ENCODE measurements around the gene PLOD1.
A peak's percentile ranks its signal among the peaks of the same experiment; 100 is the strongest.

The PLOD1 gene

GRCh38 chr1:12015499-12015898, 81.0 kb downstream of the PLOD1 start:
- no peak for TF ChIP-seq CTCF (IDR thresholded peaks at IDR 0.05)
- H3K4me3 ChIP-seq (ENCODE audit: low read depth in 1 of 2, low read length in 1 of 2), result no peak overlapping the region
- H3K36me3 ChIP-seq, result peaks cover 44% of the 10 kb centered on the region
- H3K9me3 ChIP-seq, result no peaks in the 10 kb centered on the region
- H3K27me3 ChIP-seq, result no peaks in the 10 kb centered on the region
- peak overlapping the region; percentile 63 for H3K27ac ChIP-seq
- H3K4me1 ChIP-seq (ENCODE audit: control insufficient read depth in 1 of 2, insufficient read depth in 1 of 2, low read depth in 1 of 2, low read length in 1 of 2), result peaks cover 10 to 15% of the 10 kb centered on the region in 2 experiments

GRCh38 chr1:12016182-12016581, 81.7 kb downstream of the PLOD1 start:
- Histone ChIP-seq H3K27me3 (no peaks in the 10 kb centered on the region), H3K9me3 (no peaks in the 10 kb centered on the region), H3K4me3 (ENCODE audit: low read depth in 1 of 2, low read length in 1 of 2) (no peak overlapping the region), H3K4me1 (ENCODE audit: control insufficient read depth in 1 of 2, insufficient read depth in 1 of 2, low read depth in 1 of 2, low read length in 1 of 2) (peaks cover 16 to 20% of the 10 kb centered on the region in 2 experiments), H3K27ac (no peak overlapping the region), H3K36me3 (peaks cover 37% of the 10 kb centered on the region)
- no peak for TF ChIP-seq CTCF (IDR thresholded peaks at IDR 0.05)

- no peak for TF ChIP-seq CTCF (IDR thresholded peaks at IDR 0.05)
- Histone ChIP-seq H3K27me3 (no peaks in the 10 kb centered on the region), H3K4me3 (ENCODE audit: low read depth in 1 of 2, low read length in 1 of 2) (peak overlapping the region; percentile 84 to 95), H3K36me3 (peaks cover 35% of the 10 kb centered on the region), H3K4me1 (ENCODE audit: control insufficient read depth in 1 of 2, insufficient read depth in 1 of 2, low read depth in 1 of 2, low read length in 1 of 2) (peaks cover 16 to 20% of the 10 kb centered on the region in 2 experiments), H3K9me3 (no peaks in the 10 kb centered on the region), H3K27ac (peak overlapping the region; percentile 91)
Measured at GRCh38 chr1:12019858-12020509, 85.5 kb downstream of the PLOD1 start.

- TF ChIP-seq CTCF (IDR thresholded peaks at IDR 0.05), result no peak
- Histone ChIP-seq H3K4me1 (ENCODE audit: control insufficient read depth in 1 of 2, insufficient read depth in 1 of 2, low read depth in 1 of 2, low read length in 1 of 2) (peaks cover 16 to 20% of the 10 kb centered on the region in 2 experiments), H3K4me3 (ENCODE audit: low read depth in 1 of 2, low read length in 1 of 2) (no peak overlapping the region), H3K27me3 (no peaks in the 10 kb centered on the region), H3K36me3 (peaks cover 52% of the 10 kb centered on the region), H3K9me3 (no peaks in the 10 kb centered on the region), H3K27ac (peak overlapping the region; percentile 1)
Measured at GRCh38 chr1:12021616-12022015, 87.1 kb downstream of the PLOD1 start.

GRCh38 chr1:12022036-12022435, 87.5 kb downstream of the PLOD1 start:
- TF ChIP-seq CTCF (IDR thresholded peaks at IDR 0.05), result no peak
- H3K27ac ChIP-seq, result peak overlapping the region; percentile 1
- no peaks in the 10 kb centered on the region for H3K9me3 ChIP-seq
- peaks cover 56% of the 10 kb centered on the region for H3K36me3 ChIP-seq
- H3K4me1 ChIP-seq (ENCODE audit: control insufficient read depth in 1 of 2, insufficient read depth in 1 of 2, low read depth in 1 of 2, low read length in 1 of 2), result peaks cover 16 to 20% of the 10 kb centered on the region in 2 experiments
- H3K27me3 ChIP-seq, result no peaks in the 10 kb centered on the region
- H3K4me3 ChIP-seq (ENCODE audit: low read depth in 1 of 2, low read length in 1 of 2), result no peak overlapping the region
